ENCODE results near the gene ESR2. TPM values are rescaled to one million over a fixed set of nuclear protein-coding genes. Genes with fewer than 3 reads are reported as not detected.

The ESR2 gene
- total and polyA plus RNA-seq, 4 donors, result 0.52 to 0.80 (median 0.73) TPM

GRCh38 chr14:64091217-64091616 is 203.0 kb downstream of the ESR2 start:
- H3K9me3 ChIP-seq (ENCODE audit: control insufficient read depth, insufficient read depth, low read length), result no peaks in the 10 kb centered on the region
- no peak overlapping the region for H3K27ac ChIP-seq (ENCODE audit: low read depth, low read length)
- DNase-seq (ENCODE audit: low read depth in 4 of 6, low spot score in 6 of 6), result no peak
- no peaks in the 10 kb centered on the region for H3K4me1 ChIP-seq (ENCODE audit: control insufficient read depth, insufficient read depth, low read length)
- no peak overlapping the region for H3K4me3 ChIP-seq (ENCODE audit: low read depth, low read length)
- WGBS (ENCODE audit: insufficient coverage), result no CpG with 5 or more reads among the region's 1 CpG
- H3K27me3 ChIP-seq (ENCODE audit: control insufficient read depth, insufficient read depth, low read length), result no peaks in the 10 kb centered on the region
- no peaks in the 10 kb centered on the region for H3K36me3 ChIP-seq (ENCODE audit: control insufficient read depth, insufficient read depth, low read length)

GRCh38 chr14:64089920-64090319 is 204.3 kb downstream of the ESR2 start:
- Histone ChIP-seq H3K4me3 (ENCODE audit: low read depth, low read length) (no peak overlapping the region), H3K27ac (ENCODE audit: low read depth, low read length) (no peak overlapping the region), H3K36me3 (ENCODE audit: control insufficient read depth, insufficient read depth, low read length) (no peaks in the 10 kb centered on the region), H3K4me1 (ENCODE audit: control insufficient read depth, insufficient read depth, low read length) (no peaks in the 10 kb centered on the region), H3K27me3 (ENCODE audit: control insufficient read depth, insufficient read depth, low read length) (no peaks in the 10 kb centered on the region), H3K9me3 (ENCODE audit: control insufficient read depth, insufficient read depth, low read length) (no peaks in the 10 kb centered on the region)
- no peak for DNase-seq (ENCODE audit: low read depth in 4 of 6, low spot score in 6 of 6)
- 25% methylated on average over 1 of the region's 2 CpGs for WGBS (ENCODE audit: insufficient coverage)

GRCh38 chr14:64088647-64088964 is 205.6 kb downstream of the ESR2 start:
- no peak overlapping the region for H3K27ac ChIP-seq (ENCODE audit: low read depth, low read length)
- H3K4me1 ChIP-seq (ENCODE audit: control insufficient read depth, insufficient read depth, low read length), result no peaks in the 10 kb centered on the region
- no peaks in the 10 kb centered on the region for H3K9me3 ChIP-seq (ENCODE audit: control insufficient read depth, insufficient read depth, low read length)
- H3K4me3 ChIP-seq (ENCODE audit: low read depth, low read length), result no peak overlapping the region
- H3K36me3 ChIP-seq (ENCODE audit: control insufficient read depth, insufficient read depth, low read length), result no peaks in the 10 kb centered on the region
- DNase-seq (ENCODE audit: low read depth in 4 of 6, low spot score in 6 of 6), result peak in 1 of 6 donors; percentile 48
- no peaks in the 10 kb centered on the region for H3K27me3 ChIP-seq (ENCODE audit: control insufficient read depth, insufficient read depth, low read length)

- Histone ChIP-seq H3K36me3 (ENCODE audit: control insufficient read depth, insufficient read depth, low read length) (peaks cover 3% of the 10 kb centered on the region), H3K4me3 (ENCODE audit: low read depth, low read length) (no peak overlapping the region), H3K9me3 (ENCODE audit: control insufficient read depth, insufficient read depth, low read length) (no peaks in the 10 kb centered on the region), H3K27me3 (ENCODE audit: control insufficient read depth, insufficient read depth, low read length) (no peaks in the 10 kb centered on the region), H3K4me1 (ENCODE audit: control insufficient read depth, insufficient read depth, low read length) (no peaks in the 10 kb centered on the region), H3K27ac (ENCODE audit: low read depth, low read length) (no peak overlapping the region)
- 91% methylated on average over 6 of the region's 7 CpGs for WGBS (ENCODE audit: insufficient coverage)
- DNase-seq (ENCODE audit: low read depth in 4 of 6, low spot score in 6 of 6), result no peak
Observed at GRCh38 chr14:64082837-64083236, 211.3 kb downstream of the ESR2 start.

GRCh38 chr14:64081174-64081746 is 212.9 kb downstream of the ESR2 start:
- no peaks in the 10 kb centered on the region for H3K4me1 ChIP-seq (ENCODE audit: control insufficient read depth, insufficient read depth, low read length)
- no peaks in the 10 kb centered on the region for H3K9me3 ChIP-seq (ENCODE audit: control insufficient read depth, insufficient read depth, low read length)
- WGBS (ENCODE audit: insufficient coverage), result 100% methylated on average over 1 of the region's 3 CpGs
- no peak overlapping the region for H3K27ac ChIP-seq (ENCODE audit: low read depth, low read length)
- no peaks in the 10 kb centered on the region for H3K27me3 ChIP-seq (ENCODE audit: control insufficient read depth, insufficient read depth, low read length)
- H3K4me3 ChIP-seq (ENCODE audit: low read depth, low read length), result no peak overlapping the region
- H3K36me3 ChIP-seq (ENCODE audit: control insufficient read depth, insufficient read depth, low read length), result peaks cover 3% of the 10 kb centered on the region
- DNase-seq (ENCODE audit: low read depth in 4 of 6, low spot score in 6 of 6), result no peak

- H3K36me3 ChIP-seq (ENCODE audit: control insufficient read depth, insufficient read depth, low read length), result peaks cover 3% of the 10 kb centered on the region
- H3K9me3 ChIP-seq (ENCODE audit: control insufficient read depth, insufficient read depth, low read length), result no peaks in the 10 kb centered on the region
- H3K4me1 ChIP-seq (ENCODE audit: control insufficient read depth, insufficient read depth, low read length), result no peaks in the 10 kb centered on the region
- DNase-seq (ENCODE audit: low read depth in 4 of 6, low spot score in 6 of 6), result no peak
- 100% methylated on average over 1 of the region's 2 CpGs for WGBS (ENCODE audit: insufficient coverage)
- H3K4me3 ChIP-seq (ENCODE audit: low read depth, low read length), result no peak overlapping the region
- H3K27me3 ChIP-seq (ENCODE audit: control insufficient read depth, insufficient read depth, low read length), result no peaks in the 10 kb centered on the region
- no peak overlapping the region for H3K27ac ChIP-seq (ENCODE audit: low read depth, low read length)
Observed at GRCh38 chr14:64080452-64080851, 213.7 kb downstream of the ESR2 start.

- WGBS (ENCODE audit: insufficient coverage), result no CpG with 5 or more reads among the region's 1 CpG
- Histone ChIP-seq H3K27me3 (ENCODE audit: control insufficient read depth, insufficient read depth, low read length) (no peaks in the 10 kb centered on the region), H3K4me3 (ENCODE audit: low read depth, low read length) (no peak overlapping the region), H3K9me3 (ENCODE audit: control insufficient read depth, insufficient read depth, low read length) (no peaks in the 10 kb centered on the region), H3K27ac (ENCODE audit: low read depth, low read length) (no peak overlapping the region), H3K36me3 (ENCODE audit: control insufficient read depth, insufficient read depth, low read length) (peaks cover 5% of the 10 kb centered on the region), H3K4me1 (ENCODE audit: control insufficient read depth, insufficient read depth, low read length) (no peaks in the 10 kb centered on the region)
- peak in 1 of 6 donors; percentile 77 for DNase-seq (ENCODE audit: low read depth in 4 of 6, low spot score in 6 of 6)
Observed at GRCh38 chr14:64075613-64076005, 218.6 kb downstream of the ESR2 start.

GRCh38 chr14:64074961-64075612 is 219.1 kb downstream of the ESR2 start:
- Histone ChIP-seq H3K4me1 (ENCODE audit: control insufficient read depth, insufficient read depth, low read length) (no peaks in the 10 kb centered on the region), H3K36me3 (ENCODE audit: control insufficient read depth, insufficient read depth, low read length) (peaks cover 5% of the 10 kb centered on the region), H3K27me3 (ENCODE audit: control insufficient read depth, insufficient read depth, low read length) (no peaks in the 10 kb centered on the region), H3K4me3 (ENCODE audit: low read depth, low read length) (no peak overlapping the region), H3K27ac (ENCODE audit: low read depth, low read length) (no peak overlapping the region), H3K9me3 (ENCODE audit: control insufficient read depth, insufficient read depth, low read length) (no peaks in the 10 kb centered on the region)
- no CpG with 5 or more reads among the region's 2 CpGs for WGBS (ENCODE audit: insufficient coverage)
- no peak for DNase-seq (ENCODE audit: low read depth in 4 of 6, low spot score in 6 of 6)

- 89% methylated on average over 4 of the region's 5 CpGs for WGBS (ENCODE audit: insufficient coverage)
- H3K36me3 ChIP-seq (ENCODE audit: control insufficient read depth, insufficient read depth, low read length), result peaks cover 2% of the 10 kb centered on the region
- no peaks in the 10 kb centered on the region for H3K9me3 ChIP-seq (ENCODE audit: control insufficient read depth, insufficient read depth, low read length)
- H3K4me1 ChIP-seq (ENCODE audit: control insufficient read depth, insufficient read depth, low read length), result no peaks in the 10 kb centered on the region
- no peaks in the 10 kb centered on the region for H3K27me3 ChIP-seq (ENCODE audit: control insufficient read depth, insufficient read depth, low read length)
- no peak overlapping the region for H3K27ac ChIP-seq (ENCODE audit: low read depth, low read length)
- no peak for DNase-seq (ENCODE audit: low read depth in 4 of 6, low spot score in 6 of 6)
- H3K4me3 ChIP-seq (ENCODE audit: low read depth, low read length), result no peak overlapping the region
Observed at GRCh38 chr14:64069634-64070359, 224.4 kb downstream of the ESR2 start.

GRCh38 chr14:64064447-64064846 is 229.7 kb downstream of the ESR2 start:
- no peaks in the 10 kb centered on the region for H3K36me3 ChIP-seq (ENCODE audit: control insufficient read depth, insufficient read depth, low read length)
- no peak overlapping the region for H3K4me3 ChIP-seq (ENCODE audit: low read depth, low read length)
- no peak overlapping the region for H3K27ac ChIP-seq (ENCODE audit: low read depth, low read length)
- H3K4me1 ChIP-seq (ENCODE audit: control insufficient read depth, insufficient read depth, low read length), result no peaks in the 10 kb centered on the region
- no peaks in the 10 kb centered on the region for H3K9me3 ChIP-seq (ENCODE audit: control insufficient read depth, insufficient read depth, low read length)
- DNase-seq (ENCODE audit: low read depth in 4 of 6, low spot score in 6 of 6), result no peak
- H3K27me3 ChIP-seq (ENCODE audit: control insufficient read depth, insufficient read depth, low read length), result no peaks in the 10 kb centered on the region
- WGBS (ENCODE audit: insufficient coverage), result no CpG with 5 or more reads among the region's 2 CpGs
